Adrenal gland (tissue), 5 donors: ENCODE measurements around the gene COL15A1.

ENCODE experiments used
- POLR2A ChIP-seq, 2 donors: fragments of 450-650 bp; IDR thresholded peaks; one replicate each; pipeline ENCODE4 v1.6.1; 2017; ENCODE audit warnings: antibody characterized with exemption in 2 of 2, mild to moderate bottlenecking in 2 of 2, moderate library complexity in 1 of 2
- TF ChIP-seq, protein P1 (sequence below), 6 experiments: fragments of 450-650 bp in 4 of 6; fragments of 200-600 bp in 2 of 6; sonication (generic) in 1 of 6; IDR thresholded peaks; 1 replicate in 5 of 6; 2 replicates in 1 of 6; pipeline versions ENCODE4 v1.5.1 to v1.8.0; 2016 to 2021; ENCODE audit warnings: antibody characterized with exemption in 6 of 6, mild to moderate bottlenecking in 2 of 6, moderate library complexity in 1 of 6
- donor health status: DM: no; HTN: no; CAD: no.

DNA sequence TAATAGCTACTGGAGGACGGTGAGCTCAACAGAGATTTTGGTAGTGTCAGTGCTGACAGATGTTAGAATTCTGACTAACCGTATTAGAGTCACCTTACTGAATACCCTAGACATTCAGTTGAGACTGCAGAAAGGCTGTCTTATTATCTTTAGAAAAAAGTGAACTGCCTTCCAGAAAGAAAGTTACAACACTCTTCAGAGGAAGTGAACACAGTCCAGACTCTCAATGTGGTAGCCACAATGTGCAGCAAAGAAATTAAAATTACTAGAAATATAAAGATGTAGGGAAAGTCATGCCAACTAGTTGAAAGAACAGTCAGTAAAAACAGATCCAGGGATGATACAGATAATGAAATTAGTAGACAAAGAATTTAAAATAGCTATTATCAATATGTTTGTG, 47.1 kb upstream of the COL15A1 start:
- TF ChIP-seq, protein P1, sequence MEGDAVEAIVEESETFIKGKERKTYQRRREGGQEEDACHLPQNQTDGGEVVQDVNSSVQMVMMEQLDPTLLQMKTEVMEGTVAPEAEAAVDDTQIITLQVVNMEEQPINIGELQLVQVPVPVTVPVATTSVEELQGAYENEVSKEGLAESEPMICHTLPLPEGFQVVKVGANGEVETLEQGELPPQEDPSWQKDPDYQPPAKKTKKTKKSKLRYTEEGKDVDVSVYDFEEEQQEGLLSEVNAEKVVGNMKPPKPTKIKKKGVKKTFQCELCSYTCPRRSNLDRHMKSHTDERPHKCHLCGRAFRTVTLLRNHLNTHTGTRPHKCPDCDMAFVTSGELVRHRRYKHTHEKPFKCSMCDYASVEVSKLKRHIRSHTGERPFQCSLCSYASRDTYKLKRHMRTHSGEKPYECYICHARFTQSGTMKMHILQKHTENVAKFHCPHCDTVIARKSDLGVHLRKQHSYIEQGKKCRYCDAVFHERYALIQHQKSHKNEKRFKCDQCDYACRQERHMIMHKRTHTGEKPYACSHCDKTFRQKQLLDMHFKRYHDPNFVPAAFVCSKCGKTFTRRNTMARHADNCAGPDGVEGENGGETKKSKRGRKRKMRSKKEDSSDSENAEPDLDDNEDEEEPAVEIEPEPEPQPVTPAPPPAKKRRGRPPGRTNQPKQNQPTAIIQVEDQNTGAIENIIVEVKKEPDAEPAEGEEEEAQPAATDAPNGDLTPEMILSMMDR (IDR thresholded peaks at IDR 0.05), result no peak
- no peak for TF ChIP-seq POLR2A (IDR thresholded peaks at IDR 0.05)
